Naive B cell (primary cell): ENCODE results near the gene UPF1. TPM values are rescaled to one million over a fixed set of nuclear protein-coding genes. Genes with fewer than 3 reads are reported as not detected.

Experiments used
- ATAC-seq, 2 donors: fragments of 150-1000 bp; cut with Tn5 transposase; 2 replicates each; pipeline ENCODE4 v1.10.0; 2021; ENCODE audit warnings: low read depth in 2 of 2, mild to moderate bottlenecking in 2 of 2, moderate library complexity in 2 of 2
- DNase-seq: peaks from one replicate; pipeline ENCODE4 v3.0.0; 2022
- H3K27ac Mint-ChIP-seq, 6 donors: one replicate each; pipeline ENCODE4 v1.8.0; 2020 to 2022; ENCODE audit warnings: mild to moderate bottlenecking in 6 of 6, mixed read lengths in 6 of 6, moderate library complexity in 5 of 6, inconsistent platforms in 2 of 6
- H3K27me3 Mint-ChIP-seq, 3 donors: one replicate each; pipeline ENCODE4 v1.8.0; 2021 to 2022; ENCODE audit warnings: mixed read lengths in 3 of 3, mild to moderate bottlenecking in 1 of 3
- H3K36me3 Mint-ChIP-seq, 2 donors: one replicate each; pipeline ENCODE4 v1.8.0; 2020 to 2022; ENCODE audit warnings: mixed read lengths in 2 of 2, inconsistent platforms in 1 of 2, mild to moderate bottlenecking in 1 of 2
- H3K4me1 Mint-ChIP-seq, 3 donors: one replicate each; pipeline ENCODE4 v1.8.0; 2020 to 2022; ENCODE audit warnings: mixed read lengths in 3 of 3, inconsistent platforms in 1 of 3, mild to moderate bottlenecking in 1 of 3, moderate library complexity in 1 of 3
- H3K4me3 Mint-ChIP-seq, 8 donors: one replicate each; pipeline ENCODE4 v1.8.0; 2020 to 2022; ENCODE audit warnings: mild to moderate bottlenecking in 8 of 8, mixed read lengths in 8 of 8, moderate library complexity in 8 of 8, inconsistent platforms in 2 of 8
- H3K9me3 Mint-ChIP-seq, 7 donors: one replicate each; pipeline ENCODE4 v1.8.0; 2020 to 2022; ENCODE audit warnings: mixed read lengths in 7 of 7, mild to moderate bottlenecking in 5 of 7, inconsistent platforms in 2 of 7, moderate library complexity in 1 of 7
- polyA plus RNA-seq, 6 donors: library from polyadenylated mRNA; unstranded; fragments of 300-500 nt; fragmentation: Illumina TruSeq; gene quantifications; one replicate each; pipeline ENCODE4 v1.2.3, GENCODE V29; 2021; ENCODE audit warnings: low read depth in 6 of 6

The UPF1 gene
- polyA plus RNA-seq, 6 donors from 2014 or later: 2.2 to 21.3 (median 10.0) TPM

GRCh38 chr19:18859676-18860301, 28.0 kb downstream of the UPF1 start:
- H3K4me3 Mint-ChIP-seq: no peak overlapping the region
- ATAC-seq (no peak), DNase-seq (no peak)
- H3K4me1 Mint-ChIP-seq: peaks cover 0 to 6% (median 3%) of the 10 kb centered on the region in 3 donors
- no peaks in the 10 kb centered on the region for H3K27me3 Mint-ChIP-seq
- H3K27ac Mint-ChIP-seq: no peak overlapping the region
- H3K9me3 Mint-ChIP-seq: no peaks in the 10 kb centered on the region
- peaks cover 0 to 19% of the 10 kb centered on the region in 2 donors for H3K36me3 Mint-ChIP-seq

DNA sequence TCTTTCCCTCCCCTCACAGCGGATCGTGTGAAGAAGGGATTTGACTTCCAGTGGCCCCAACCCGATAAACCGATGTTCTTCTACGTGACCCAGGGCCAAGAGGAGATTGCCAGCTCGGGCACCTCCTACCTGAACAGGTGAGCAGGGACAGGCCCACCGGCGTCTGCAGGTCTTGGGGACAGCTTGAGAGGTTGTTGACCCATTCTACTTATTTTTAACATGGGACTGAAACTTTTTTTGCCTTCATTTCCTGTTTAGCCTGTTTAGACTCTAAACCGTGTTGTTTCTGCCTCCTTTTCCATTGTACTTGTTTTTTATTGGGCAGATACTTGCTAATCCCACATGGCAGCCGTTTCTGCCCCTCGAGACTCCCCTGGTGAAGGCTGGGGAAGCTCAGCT, 28.5 kb downstream of the UPF1 start:
- DNase-seq: no peak
- no peak overlapping the region for H3K4me3 Mint-ChIP-seq
- no peaks in the 10 kb centered on the region for H3K9me3 Mint-ChIP-seq
- H3K4me1 Mint-ChIP-seq: peaks cover 0 to 6% (median 3%) of the 10 kb centered on the region in 3 donors
- H3K27me3 Mint-ChIP-seq: no peaks in the 10 kb centered on the region
- H3K36me3 Mint-ChIP-seq: peaks cover 0 to 17% of the 10 kb centered on the region in 2 donors
- H3K27ac Mint-ChIP-seq: no peak overlapping the region
- ATAC-seq: no peak

- DNase-seq (no peak), ATAC-seq (no peak)
- Mint-ChIP-seq H3K27ac (no peak overlapping the region), H3K4me3 (no peak overlapping the region), H3K27me3 (no peaks in the 10 kb centered on the region), H3K4me1 (peaks cover 0 to 6% (median 3%) of the 10 kb centered on the region in 3 donors), H3K36me3 (peaks cover 0 to 15% of the 10 kb centered on the region in 2 donors), H3K9me3 (no peaks in the 10 kb centered on the region)
These were observed 29.0 kb downstream of the UPF1 start for GRCh38 chr19:18860725-18861124.

DNA sequence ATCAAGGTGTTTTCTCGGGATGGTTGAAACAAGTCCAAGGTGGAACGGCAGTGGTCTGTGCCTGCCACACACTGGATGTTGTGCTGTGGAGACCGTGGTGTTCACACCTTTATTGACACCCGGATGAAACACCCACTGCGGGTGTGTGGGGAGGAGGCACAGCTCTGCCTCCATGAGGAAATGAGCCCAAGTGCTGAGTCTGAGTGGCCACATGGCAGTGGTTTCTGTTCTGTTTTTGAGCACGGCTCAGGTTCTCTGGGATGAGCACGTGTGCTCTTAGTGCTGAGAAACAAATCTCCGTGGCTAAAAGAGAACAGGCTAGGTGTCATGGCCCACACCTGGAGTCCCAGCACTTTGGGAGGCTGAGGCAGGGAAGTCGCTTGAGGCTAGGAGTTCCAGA, 29.5 kb downstream of the UPF1 start:
- ATAC-seq (peak; percentile 56 to 67), DNase-seq (no peak)
- Mint-ChIP-seq H3K27ac (peak overlapping the region in 1 of 6 donors; percentile 38), H3K4me3 (no peak overlapping the region), H3K4me1 (peaks cover 0 to 6% (median 3%) of the 10 kb centered on the region in 3 donors), H3K36me3 (peaks cover 0 to 15% of the 10 kb centered on the region in 2 donors), H3K9me3 (no peaks in the 10 kb centered on the region), H3K27me3 (no peaks in the 10 kb centered on the region)

- no peak overlapping the region for H3K27ac Mint-ChIP-seq
- peak overlapping the region in 1 of 8 donors; percentile 57 for H3K4me3 Mint-ChIP-seq
- peaks cover 0 to 15% of the 10 kb centered on the region in 2 donors for H3K36me3 Mint-ChIP-seq
- H3K9me3 Mint-ChIP-seq: no peaks in the 10 kb centered on the region
- peaks cover 0 to 6% (median 3%) of the 10 kb centered on the region in 3 donors for H3K4me1 Mint-ChIP-seq
- H3K27me3 Mint-ChIP-seq: no peaks in the 10 kb centered on the region
- no peak for DNase-seq
- ATAC-seq: no peak
These were observed 30.2 kb downstream of the UPF1 start for GRCh38 chr19:18861917-18862316.

- H3K27ac Mint-ChIP-seq: no peak overlapping the region
- no peaks in the 10 kb centered on the region for H3K9me3 Mint-ChIP-seq
- no peak for DNase-seq
- no peak for ATAC-seq
- H3K4me1 Mint-ChIP-seq: peaks cover 0 to 6% (median 3%) of the 10 kb centered on the region in 3 donors
- H3K27me3 Mint-ChIP-seq: no peaks in the 10 kb centered on the region
- H3K4me3 Mint-ChIP-seq: no peak overlapping the region
- H3K36me3 Mint-ChIP-seq: peaks cover 0 to 9% of the 10 kb centered on the region in 2 donors
These were observed 31.4 kb downstream of the UPF1 start for GRCh38 chr19:18862976-18863842.

DNA sequence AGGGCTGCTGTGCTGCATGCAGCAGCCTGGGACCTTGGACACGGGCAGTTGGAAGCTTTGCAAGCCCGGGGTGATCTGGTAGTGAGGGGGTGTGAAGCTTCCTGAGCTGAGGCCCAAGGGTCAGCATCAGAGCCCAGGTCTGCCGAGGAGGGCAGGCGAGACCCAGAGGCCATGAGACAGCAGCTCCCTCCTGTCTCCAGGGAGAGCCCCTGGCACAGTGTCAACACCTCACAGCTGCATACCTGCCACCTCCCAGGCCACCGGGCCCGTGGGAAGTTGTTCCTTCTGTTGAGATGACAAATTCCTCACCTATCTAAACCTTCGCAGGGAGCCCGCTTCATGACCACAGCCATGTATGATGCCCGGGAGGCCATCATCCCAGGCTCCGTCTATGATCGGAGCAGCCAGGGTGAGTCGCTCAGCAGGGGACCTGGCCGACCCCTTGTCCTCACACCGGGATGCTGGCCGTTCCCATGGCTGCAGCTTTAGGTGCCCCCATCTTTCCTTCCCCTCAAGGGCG, 32.1 kb downstream of the UPF1 start:
- H3K4me3 Mint-ChIP-seq: no peak overlapping the region
- no peaks in the 10 kb centered on the region for H3K9me3 Mint-ChIP-seq
- DNase-seq (no peak), ATAC-seq (no peak)
- peak overlapping the region in 1 of 6 donors; percentile 60 for H3K27ac Mint-ChIP-seq
- peaks cover 0 to 6% (median 3%) of the 10 kb centered on the region in 3 donors for H3K4me1 Mint-ChIP-seq
- peaks cover 0 to 6% of the 10 kb centered on the region in 2 donors for H3K36me3 Mint-ChIP-seq
- no peaks in the 10 kb centered on the region for H3K27me3 Mint-ChIP-seq

DNA sequence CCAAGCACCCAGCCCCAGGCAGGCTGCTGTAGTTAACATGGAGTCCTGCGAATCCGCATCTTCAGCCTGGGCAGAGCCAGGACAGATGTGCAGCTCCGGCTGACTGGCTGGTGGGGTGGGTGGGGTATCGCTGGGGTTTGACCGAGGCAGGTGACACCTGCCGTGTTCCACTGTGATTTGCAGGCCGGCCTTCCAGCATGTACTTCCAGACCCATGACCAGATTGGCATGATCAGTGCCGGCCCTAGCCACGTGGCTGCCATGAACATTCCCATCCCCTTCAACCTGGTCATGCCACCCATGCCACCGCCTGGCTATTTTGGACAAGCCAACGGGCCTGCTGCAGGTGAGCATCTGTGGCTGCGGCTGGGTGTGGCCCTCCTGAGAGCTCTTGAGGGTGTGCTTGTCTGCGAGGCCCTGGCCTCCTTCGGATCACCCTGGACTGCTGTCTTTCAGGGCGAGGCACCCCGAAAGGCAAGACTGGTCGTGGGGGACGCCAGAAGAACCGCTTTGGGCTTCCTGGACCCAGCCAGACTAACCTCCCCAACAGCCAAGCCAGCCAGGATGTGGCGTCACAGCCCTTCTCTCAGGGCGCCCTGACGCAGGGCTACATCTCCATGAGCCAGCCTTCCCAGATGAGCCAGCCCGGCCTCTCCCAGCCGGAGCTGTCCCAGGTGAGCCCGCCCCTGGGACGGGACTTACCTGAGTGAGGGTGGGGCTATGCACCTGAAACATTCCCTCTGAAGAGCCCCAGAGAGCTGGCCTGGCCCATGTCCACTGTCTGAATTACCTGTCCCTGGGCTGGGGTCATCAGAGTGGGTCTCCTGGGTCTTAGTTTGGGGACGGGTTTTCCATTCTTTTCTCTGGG, 33.6 kb downstream of the UPF1 start:
- no peaks in the 10 kb centered on the region for H3K9me3 Mint-ChIP-seq
- H3K27ac Mint-ChIP-seq: no peak overlapping the region
- no peak for ATAC-seq

DNA sequence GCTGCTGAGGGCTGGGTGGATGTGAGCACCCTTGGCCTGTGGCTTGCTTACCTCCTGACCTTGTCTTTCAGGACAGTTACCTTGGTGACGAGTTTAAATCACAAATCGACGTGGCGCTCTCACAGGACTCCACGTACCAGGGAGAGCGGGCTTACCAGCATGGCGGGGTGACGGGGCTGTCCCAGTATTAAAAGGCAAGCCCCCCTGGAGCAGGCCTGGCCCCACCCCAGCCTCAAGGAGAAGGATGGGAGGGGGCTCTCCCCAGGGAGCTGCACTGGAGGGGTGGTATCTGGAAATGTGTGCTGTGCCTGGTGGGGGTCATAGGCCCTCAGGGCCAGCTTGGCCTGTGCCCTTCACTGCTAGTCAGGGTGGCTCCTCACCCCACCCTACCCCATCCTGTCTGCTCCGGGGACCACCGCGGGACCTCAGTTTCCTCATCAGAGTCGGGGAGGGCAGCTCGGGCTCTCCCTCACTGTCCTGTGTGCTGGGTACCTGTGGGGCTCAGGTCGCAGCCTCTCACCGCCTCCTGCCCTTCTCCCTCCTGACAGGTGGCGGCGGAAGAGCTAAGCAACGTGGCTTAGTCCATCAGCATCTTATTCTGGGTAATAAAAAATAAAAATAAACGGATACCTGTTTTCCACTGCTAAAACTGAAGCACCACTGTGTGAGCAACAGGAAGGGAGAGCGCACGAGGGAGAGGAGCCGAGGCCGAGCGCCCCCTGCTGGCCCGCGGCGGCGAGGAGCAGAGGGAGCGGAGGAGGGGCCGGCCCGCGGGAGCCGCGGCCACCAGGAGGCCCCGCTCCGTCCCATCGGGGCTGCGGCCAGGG, 34.4 kb downstream of the UPF1 start:
- H3K9me3 Mint-ChIP-seq: no peaks in the 10 kb centered on the region
- ATAC-seq (peak; percentile 83 to 85), DNase-seq (peak; percentile 54)
- peaks cover 0 to 8% (median 8%) of the 10 kb centered on the region in 3 donors for H3K27me3 Mint-ChIP-seq
- H3K36me3 Mint-ChIP-seq: peaks cover 0 to 6% of the 10 kb centered on the region in 2 donors
- peak overlapping the region in 1 of 6 donors; percentile 94 for H3K27ac Mint-ChIP-seq
- H3K4me1 Mint-ChIP-seq: peaks cover 7 to 10% (median 9%) of the 10 kb centered on the region in 3 donors
- peak overlapping the region in 3 of 8 donors; percentile 25 to 74 (median 35) for H3K4me3 Mint-ChIP-seq

More for the DNA sequence above, 33.6 kb downstream of the UPF1 start:
- Mint-ChIP-seq H3K27me3 (no peaks in the 10 kb centered on the region), H3K4me3 (peak overlapping the region in 2 of 8 donors; percentile 35 to 74), H3K36me3 (peaks cover 0 to 6% of the 10 kb centered on the region in 2 donors), H3K4me1 (peaks cover 0 to 6% (median 3%) of the 10 kb centered on the region in 3 donors)
- DNase-seq: no peak

DNA sequence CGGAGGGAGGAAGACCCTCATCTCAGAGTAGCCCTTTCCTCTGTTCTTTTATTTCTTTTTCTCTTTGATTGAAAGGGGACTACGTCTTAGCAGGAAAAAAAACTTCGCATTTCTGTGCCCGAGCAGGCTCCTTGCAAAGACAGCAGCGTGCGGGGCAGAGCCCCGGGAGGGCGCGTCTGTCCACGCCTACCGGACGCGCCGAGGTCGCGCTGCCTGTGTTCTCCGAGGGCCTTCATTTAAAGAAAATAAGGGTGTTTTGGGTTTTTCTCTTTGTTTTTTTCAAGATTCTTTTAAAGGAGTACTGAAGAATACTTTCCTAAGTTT, 35.0 kb downstream of the UPF1 start:
- H3K4me3 Mint-ChIP-seq: peak overlapping the region in 2 of 8 donors; percentile 33 to 34
- peaks cover 0 to 6% of the 10 kb centered on the region in 2 donors for H3K36me3 Mint-ChIP-seq
- peak overlapping the region in 3 of 6 donors; percentile 36 to 94 (median 80) for H3K27ac Mint-ChIP-seq
- H3K9me3 Mint-ChIP-seq: no peaks in the 10 kb centered on the region
- ATAC-seq (no peak), DNase-seq (no peak)
- peaks cover 7 to 13% (median 7%) of the 10 kb centered on the region in 3 donors for H3K4me1 Mint-ChIP-seq
- peaks cover 3 to 13% (median 10%) of the 10 kb centered on the region in 3 donors for H3K27me3 Mint-ChIP-seq

- Mint-ChIP-seq H3K27me3 (peaks cover 6 to 18% (median 10%) of the 10 kb centered on the region in 3 donors), H3K4me1 (peaks cover 7 to 13% (median 7%) of the 10 kb centered on the region in 3 donors), H3K27ac (peak overlapping the region in 4 of 6 donors; percentile 36 to 76 (median 55)), H3K4me3 (peak overlapping the region in 2 of 8 donors; percentile 33 to 34), H3K9me3 (no peaks in the 10 kb centered on the region), H3K36me3 (peaks cover 0 to 2% of the 10 kb centered on the region in 2 donors)
- DNase-seq (no peak), ATAC-seq (no peak)
These were observed 35.4 kb downstream of the UPF1 start for GRCh38 chr19:18867199-18867598.

GRCh38 chr19:18867751-18868150, 36.0 kb downstream of the UPF1 start:
- peak overlapping the region in 1 of 6 donors; percentile 36 for H3K27ac Mint-ChIP-seq
- peaks cover 6 to 19% (median 11%) of the 10 kb centered on the region in 3 donors for H3K27me3 Mint-ChIP-seq

More at GRCh38 chr19:18867751-18868150, 36.0 kb downstream of the UPF1 start:
- Mint-ChIP-seq H3K36me3 (no peaks in the 10 kb centered on the region), H3K4me3 (peak overlapping the region in 1 of 8 donors; percentile 66), H3K4me1 (peaks cover 7 to 10% (median 7%) of the 10 kb centered on the region in 3 donors), H3K9me3 (no peaks in the 10 kb centered on the region)
- DNase-seq: no peak
- no peak for ATAC-seq
